Testis (tissue), 3 donors: ENCODE results near the gene PMS2. TPM values are rescaled to one million over a fixed set of nuclear protein-coding genes. Genes with fewer than 3 reads are reported as not detected.

ENCODE experiments used
- DNase-seq: peaks from one replicate; pipeline ENCODE4 v3.0.0-alpha.2; 2019
- H3K27ac ChIP-seq, 2 donors: fragments of 200-600 bp; sonication (generic); one replicate each; pipeline ENCODE4 v1.5.1; 2019
- H3K27me3 ChIP-seq: fragments of 200-600 bp; sonication (generic); one replicate; pipeline ENCODE4 v1.5.1; 2019
- H3K36me3 ChIP-seq: fragments of 200-600 bp; sonication (generic); one replicate; pipeline ENCODE4 v1.5.1; 2017; ENCODE audit warnings: low read depth; ENCODE audit errors: missing control alignments
- H3K4me1 ChIP-seq: fragments of 200-600 bp; sonication (generic); one replicate; pipeline ENCODE4 v1.5.1; 2019
- H3K4me3 ChIP-seq, 2 donors: fragments of 200-600 bp; sonication (generic); one replicate each; pipeline ENCODE4 v1.5.1; 2017 to 2019
- H3K9me3 ChIP-seq: fragments of 200-600 bp; sonication (generic); one replicate; pipeline ENCODE4 v1.5.1; 2017
- POLR2A ChIP-seq: fragments of 450-650 bp; IDR thresholded peaks from one replicate; pipeline ENCODE4 v1.6.1; 2017; ENCODE audit warnings: antibody characterized with exemption, mild to moderate bottlenecking, moderate library complexity
- WGBS, 2 donors: methylation state at CpG; one replicate each; pipeline ENCODE4 v1.1.5; 2018; 5-methylcytosine and 5-hydroxymethylcytosine counted together
- intact Hi-C: fragments of 100-400 bp; cut with DNase I; formaldehyde crosslinking; loops from one replicate; pipeline ENCODE4 v1.15.1; 2023; ENCODE audit warnings: low total_unique reads
- polyA plus RNA-seq: library from polyadenylated mRNA; stranded (reverse); fragments of 350-450 nt; fragmentation: Illumina TruSeq; extraction: RNeasy Lipid Tissue Mini Kit (QIAGEN cat#74804); gene quantifications from one replicate; pipeline ENCODE4 v1.2.3, GENCODE V29; 2014; ENCODE audit warnings: low read depth, low replicate concordance; ENCODE audit not compliant: insufficient read depth
- total RNA-seq, 2 donors: library from RNA; depleted of rRNA; stranded (reverse); fragments of >200 nt; gene quantifications; one replicate each; pipeline ENCODE4 v1.2.3, GENCODE V29; 2016
- TF ChIP-seq, protein P1 (sequence below), 3 experiments: fragments of 450-650 bp in 2 of 3; fragments of 200-600 bp in 1 of 3; sonication (generic) in 1 of 3; IDR thresholded peaks; one replicate each; pipeline ENCODE4 v1.5.1; 2016 to 2019; ENCODE audit warnings: antibody characterized with exemption in 3 of 3, mild to moderate bottlenecking in 2 of 3, moderate library complexity in 1 of 3

The PMS2 gene
- total and polyA plus RNA-seq, 3 donors from 2014 or later = 9.2 to 13.3 (median 9.9) TPM

DNA sequence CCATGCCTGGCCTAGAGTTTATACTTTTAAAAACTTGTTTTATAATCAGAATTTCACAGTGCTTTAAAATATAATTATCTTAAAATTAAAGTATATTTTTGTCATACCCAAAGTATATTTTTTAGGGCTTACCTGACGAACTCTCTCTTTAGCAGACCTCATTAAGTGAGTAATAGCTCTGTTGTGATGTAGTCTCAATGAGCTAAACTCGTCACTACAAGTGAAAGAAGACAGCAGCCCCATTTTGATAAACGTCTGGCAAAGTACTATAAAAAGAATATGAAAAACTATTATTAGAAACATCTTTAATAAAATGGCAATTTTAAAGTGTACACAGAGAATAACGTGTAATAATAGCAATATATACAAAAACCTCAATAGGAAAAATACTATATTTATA, 40.9 kb upstream of the PMS2 start:
- Histone ChIP-seq H3K36me3 (no peaks in the 10 kb centered on the region), H3K4me3 (no peak overlapping the region), H3K4me1 (no peaks in the 10 kb centered on the region), H3K9me3 (no peaks in the 10 kb centered on the region), H3K27me3 (no peaks in the 10 kb centered on the region), H3K27ac (no peak overlapping the region)
- intact Hi-C loops = no loop called here
- TF ChIP-seq POLR2A = no peak
- TF ChIP-seq, protein P1, sequence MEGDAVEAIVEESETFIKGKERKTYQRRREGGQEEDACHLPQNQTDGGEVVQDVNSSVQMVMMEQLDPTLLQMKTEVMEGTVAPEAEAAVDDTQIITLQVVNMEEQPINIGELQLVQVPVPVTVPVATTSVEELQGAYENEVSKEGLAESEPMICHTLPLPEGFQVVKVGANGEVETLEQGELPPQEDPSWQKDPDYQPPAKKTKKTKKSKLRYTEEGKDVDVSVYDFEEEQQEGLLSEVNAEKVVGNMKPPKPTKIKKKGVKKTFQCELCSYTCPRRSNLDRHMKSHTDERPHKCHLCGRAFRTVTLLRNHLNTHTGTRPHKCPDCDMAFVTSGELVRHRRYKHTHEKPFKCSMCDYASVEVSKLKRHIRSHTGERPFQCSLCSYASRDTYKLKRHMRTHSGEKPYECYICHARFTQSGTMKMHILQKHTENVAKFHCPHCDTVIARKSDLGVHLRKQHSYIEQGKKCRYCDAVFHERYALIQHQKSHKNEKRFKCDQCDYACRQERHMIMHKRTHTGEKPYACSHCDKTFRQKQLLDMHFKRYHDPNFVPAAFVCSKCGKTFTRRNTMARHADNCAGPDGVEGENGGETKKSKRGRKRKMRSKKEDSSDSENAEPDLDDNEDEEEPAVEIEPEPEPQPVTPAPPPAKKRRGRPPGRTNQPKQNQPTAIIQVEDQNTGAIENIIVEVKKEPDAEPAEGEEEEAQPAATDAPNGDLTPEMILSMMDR (IDR thresholded peaks at IDR 0.05) = no peak
- DNase-seq = no peak
- WGBS, 2 donors = 79 to 80% methylated on average over 4 of the region's 4 CpGs

DNA sequence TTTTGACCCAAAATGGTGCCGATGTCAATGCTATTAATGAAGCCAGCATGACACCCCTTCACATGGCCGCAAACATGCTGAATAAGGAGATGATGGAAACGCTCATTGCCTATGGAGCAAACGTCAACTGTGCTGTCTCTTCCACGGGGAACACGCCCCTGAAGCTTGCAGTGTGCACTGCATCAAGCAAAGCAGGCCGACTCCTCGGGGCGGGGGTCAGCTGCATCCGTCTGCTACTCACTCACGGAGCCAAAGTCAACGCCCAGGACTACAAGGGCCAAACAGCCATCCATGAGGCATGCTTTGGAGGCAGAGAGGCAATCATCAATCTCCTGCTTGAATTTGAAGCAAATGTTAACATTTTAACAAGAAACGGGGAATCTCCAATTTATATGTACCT, 26.8 kb upstream of the PMS2 start:
- Histone ChIP-seq H3K4me1 (no peaks in the 10 kb centered on the region), H3K9me3 (no peaks in the 10 kb centered on the region), H3K4me3 (no peak overlapping the region), H3K36me3 (no peaks in the 10 kb centered on the region), H3K27me3 (no peaks in the 10 kb centered on the region), H3K27ac (no peak overlapping the region)
- WGBS, 2 donors = 94 to 96% methylated on average over 13 of the region's 13 CpGs
- no peak for TF ChIP-seq POLR2A
- TF ChIP-seq, protein P1 (IDR thresholded peaks at IDR 0.05) = no peak
- no peak for DNase-seq
- intact Hi-C loops = no loop called here

DNA sequence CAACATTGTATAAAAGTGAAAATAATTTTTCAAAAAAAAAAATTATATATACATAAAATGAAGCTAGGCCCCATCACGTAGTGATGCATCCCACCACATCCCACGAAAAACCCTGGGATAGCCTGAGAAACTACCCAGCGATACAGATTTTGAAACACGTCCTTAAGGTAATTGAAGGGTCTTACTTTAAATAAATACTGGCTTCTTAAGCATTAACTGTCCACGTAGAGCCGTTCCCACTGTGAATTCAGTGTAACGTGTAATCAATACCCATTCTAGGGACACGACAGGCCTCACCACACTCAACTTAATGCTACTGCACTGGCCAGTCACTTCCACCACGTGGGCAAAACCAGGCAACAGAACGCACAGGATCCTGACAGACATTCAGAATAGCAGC, 26.3 kb upstream of the PMS2 start:
- intact Hi-C loops = no loop called here
- no peak for TF ChIP-seq POLR2A
- TF ChIP-seq, protein P1 (IDR thresholded peaks at IDR 0.05) = no peak
- no peak overlapping the region for H3K27ac ChIP-seq
- H3K36me3 ChIP-seq = no peaks in the 10 kb centered on the region
- DNase-seq = no peak
- no peaks in the 10 kb centered on the region for H3K4me1 ChIP-seq
- 93 to 98% methylated on average over 10 of the region's 10 CpGs for WGBS, 2 donors
- no peaks in the 10 kb centered on the region for H3K27me3 ChIP-seq
- H3K9me3 ChIP-seq = no peaks in the 10 kb centered on the region
- H3K4me3 ChIP-seq = no peak overlapping the region

DNA sequence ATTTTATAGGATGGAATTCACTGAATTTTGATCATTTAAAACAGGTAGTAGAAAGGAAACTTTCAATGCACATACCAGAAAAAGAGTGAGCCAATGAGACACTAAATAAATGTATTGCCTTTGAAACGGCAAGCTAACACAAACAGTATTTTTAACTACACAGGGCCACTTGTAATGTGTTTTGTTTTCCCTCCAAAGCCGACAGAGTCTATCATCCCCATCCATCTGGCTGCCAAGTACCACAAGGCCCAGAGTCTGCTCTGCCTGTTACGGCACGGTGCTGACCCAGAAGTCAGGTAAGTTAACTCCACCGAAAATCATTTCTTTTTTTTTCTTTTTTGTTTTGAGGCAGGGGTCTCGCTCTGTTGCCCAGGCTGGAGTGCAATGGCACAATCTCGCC, 23.8 kb upstream of the PMS2 start:
- TF ChIP-seq, protein P1 (IDR thresholded peaks at IDR 0.05) = no peak
- TF ChIP-seq POLR2A = no peak
- H3K4me1 ChIP-seq = no peaks in the 10 kb centered on the region
- H3K27me3 ChIP-seq = no peaks in the 10 kb centered on the region
- intact Hi-C loops = no loop called here
- 91 to 93% methylated on average over 7 of the region's 7 CpGs for WGBS, 2 donors
- H3K36me3 ChIP-seq = no peaks in the 10 kb centered on the region
- DNase-seq = no peak
- H3K4me3 ChIP-seq = no peak overlapping the region
- no peaks in the 10 kb centered on the region for H3K9me3 ChIP-seq
- H3K27ac ChIP-seq = no peak overlapping the region

DNA sequence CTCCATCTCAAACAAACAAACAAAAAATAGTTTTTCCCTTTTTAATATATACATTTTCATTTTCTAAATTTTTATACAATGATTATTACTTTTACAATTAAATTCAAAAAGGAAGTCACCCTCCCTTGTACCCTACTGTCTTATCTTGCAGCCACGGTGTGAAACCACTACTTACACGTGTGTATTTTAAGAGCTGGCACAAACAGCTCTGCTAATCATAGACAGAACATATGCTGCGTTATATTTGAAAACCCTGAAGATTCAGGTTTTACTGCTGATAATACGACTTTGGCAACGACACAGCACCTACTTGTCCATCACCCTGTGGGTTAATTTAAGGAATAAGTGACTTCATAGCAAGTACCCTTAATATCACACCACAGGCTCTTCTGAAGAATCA, 23.3 kb upstream of the PMS2 start:
- 86 to 89% methylated on average over 5 of the region's 5 CpGs for WGBS, 2 donors
- TF ChIP-seq, protein P1 (IDR thresholded peaks at IDR 0.05) = no peak
- no peak for TF ChIP-seq POLR2A
- H3K9me3 ChIP-seq = no peaks in the 10 kb centered on the region
- H3K4me1 ChIP-seq = no peaks in the 10 kb centered on the region
- intact Hi-C loops = no loop called here
- no peak overlapping the region for H3K4me3 ChIP-seq
- H3K27ac ChIP-seq = no peak overlapping the region
- no peak for DNase-seq
- no peaks in the 10 kb centered on the region for H3K27me3 ChIP-seq
- H3K36me3 ChIP-seq = no peaks in the 10 kb centered on the region
